Esophagus squamous epithelium (tissue), 5 donors: ENCODE results near the gene ABHD5. TPM values are rescaled to one million over a fixed set of nuclear protein-coding genes. Genes with fewer than 3 reads are reported as not detected.

Experiments used
- DNase-seq: peaks from one replicate; lab custom pipeline; 2025; lab: John Stamatoyannopoulos, UW
- H3K27ac ChIP-seq, 4 donors: fragments of 200-600 bp; sonication (generic); one replicate each; pipeline ENCODE4 v1.5.1; 2016 to 2019; ENCODE audit warnings: mild to moderate bottlenecking in 1 of 4
- H3K27me3 ChIP-seq, 4 donors: fragments of 200-600 bp; sonication (generic); 1 replicate in 3 of 4; 2 replicates in 1 of 4; pipeline versions ENCODE4 v1.5.1 to v1.6.0; 2017 to 2021; ENCODE audit warnings: antibody characterized with exemption in 1 of 4
- H3K36me3 ChIP-seq, 3 donors: fragments of 200-600 bp; sonication (generic); one replicate each; pipeline ENCODE4 v1.5.1; 2016 to 2019
- H3K4me1 ChIP-seq, 3 donors: fragments of 200-600 bp; sonication (generic); one replicate each; pipeline ENCODE4 v1.5.1; 2017 to 2019
- H3K4me3 ChIP-seq, 4 donors: fragments of 200-600 bp; sonication (generic); 1 replicate in 3 of 4; 2 replicates in 1 of 4; pipeline ENCODE4 v1.5.1; 2016 to 2019; ENCODE audit warnings: mild to moderate bottlenecking in 2 of 4, moderate library complexity in 1 of 4
- H3K9me3 ChIP-seq, 3 donors: fragments of 200-600 bp; sonication (generic); one replicate each; pipeline ENCODE4 v1.5.1; 2016 to 2019
- POLR2A ChIP-seq, 4 donors: fragments of 450-650 bp; IDR thresholded peaks; one replicate each; pipeline ENCODE4 v1.6.1; 2017; ENCODE audit warnings: antibody characterized with exemption in 4 of 4, mild to moderate bottlenecking in 4 of 4, moderate library complexity in 3 of 4
- WGBS, 2 donors: methylation state at CpG; one replicate each; pipeline ENCODE4 v1.1.5; 2018; 5-methylcytosine and 5-hydroxymethylcytosine counted together
- intact Hi-C: fragments of 100-400 bp; cut with DNase I; formaldehyde crosslinking; loops from one replicate; pipeline ENCODE4 v1.15.0; 2022
- total RNA-seq, 4 donors: library from RNA; depleted of rRNA; stranded (reverse); fragments of >200 nt; gene quantifications; one replicate each; pipeline ENCODE4 v1.1.0, GENCODE V29; 2016
- TF ChIP-seq, protein P1 (sequence below), 6 experiments: fragments of 450-650 bp in 4 of 6; fragments of 200-600 bp in 2 of 6; sonication (generic) in 2 of 6; IDR thresholded peaks; one replicate each; pipeline ENCODE4 v1.5.1; 2016 to 2019; ENCODE audit warnings: antibody characterized with exemption in 6 of 6, mild to moderate bottlenecking in 4 of 6, moderate library complexity in 4 of 6
- donor health status: DM: yes; HTN: yes; CAD: no.

The ABHD5 gene
- total RNA-seq, 4 donors from 2014 or later = 28.3 to 38.1 (median 36.0) TPM

DNA sequence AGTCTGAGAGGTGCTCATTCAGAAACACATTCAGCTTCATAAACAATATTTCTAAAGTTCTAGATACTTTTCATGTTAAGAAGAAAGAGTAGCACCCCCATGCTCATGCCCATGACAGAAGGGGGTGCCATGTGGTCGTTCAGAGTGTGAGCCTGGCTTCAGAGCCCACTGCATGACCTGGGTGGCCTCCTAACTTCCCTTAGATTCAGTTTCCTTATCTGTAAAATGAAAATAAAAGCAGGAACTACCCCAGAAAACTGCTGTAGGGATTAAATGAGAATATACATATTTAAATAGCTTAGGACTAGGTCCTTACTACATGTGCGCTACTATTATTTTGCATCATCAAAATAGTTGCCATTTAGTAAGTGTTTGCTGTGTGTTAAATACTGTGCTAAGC is 69.2 kb downstream of the ABHD5 start:
- 55 to 58% methylated on average over 2 of the region's 2 CpGs for WGBS, 2 donors
- H3K27ac ChIP-seq = no peak overlapping the region
- no peaks in the 10 kb centered on the region for H3K36me3 ChIP-seq
- no peak for DNase-seq
- H3K27me3 ChIP-seq = peaks cover 0 to 8% (median 0%) of the 10 kb centered on the region in 4 donors
- TF ChIP-seq POLR2A (IDR thresholded peaks at IDR 0.05) = no peak
- TF ChIP-seq, protein P1, sequence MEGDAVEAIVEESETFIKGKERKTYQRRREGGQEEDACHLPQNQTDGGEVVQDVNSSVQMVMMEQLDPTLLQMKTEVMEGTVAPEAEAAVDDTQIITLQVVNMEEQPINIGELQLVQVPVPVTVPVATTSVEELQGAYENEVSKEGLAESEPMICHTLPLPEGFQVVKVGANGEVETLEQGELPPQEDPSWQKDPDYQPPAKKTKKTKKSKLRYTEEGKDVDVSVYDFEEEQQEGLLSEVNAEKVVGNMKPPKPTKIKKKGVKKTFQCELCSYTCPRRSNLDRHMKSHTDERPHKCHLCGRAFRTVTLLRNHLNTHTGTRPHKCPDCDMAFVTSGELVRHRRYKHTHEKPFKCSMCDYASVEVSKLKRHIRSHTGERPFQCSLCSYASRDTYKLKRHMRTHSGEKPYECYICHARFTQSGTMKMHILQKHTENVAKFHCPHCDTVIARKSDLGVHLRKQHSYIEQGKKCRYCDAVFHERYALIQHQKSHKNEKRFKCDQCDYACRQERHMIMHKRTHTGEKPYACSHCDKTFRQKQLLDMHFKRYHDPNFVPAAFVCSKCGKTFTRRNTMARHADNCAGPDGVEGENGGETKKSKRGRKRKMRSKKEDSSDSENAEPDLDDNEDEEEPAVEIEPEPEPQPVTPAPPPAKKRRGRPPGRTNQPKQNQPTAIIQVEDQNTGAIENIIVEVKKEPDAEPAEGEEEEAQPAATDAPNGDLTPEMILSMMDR (IDR thresholded peaks at IDR 0.05) = no peak
- H3K4me3 ChIP-seq = no peak overlapping the region
- H3K4me1 ChIP-seq = peaks cover 0 to 15% (median 6%) of the 10 kb centered on the region in 3 donors
- H3K9me3 ChIP-seq = no peaks in the 10 kb centered on the region
- intact Hi-C loops = no loop called here

DNA sequence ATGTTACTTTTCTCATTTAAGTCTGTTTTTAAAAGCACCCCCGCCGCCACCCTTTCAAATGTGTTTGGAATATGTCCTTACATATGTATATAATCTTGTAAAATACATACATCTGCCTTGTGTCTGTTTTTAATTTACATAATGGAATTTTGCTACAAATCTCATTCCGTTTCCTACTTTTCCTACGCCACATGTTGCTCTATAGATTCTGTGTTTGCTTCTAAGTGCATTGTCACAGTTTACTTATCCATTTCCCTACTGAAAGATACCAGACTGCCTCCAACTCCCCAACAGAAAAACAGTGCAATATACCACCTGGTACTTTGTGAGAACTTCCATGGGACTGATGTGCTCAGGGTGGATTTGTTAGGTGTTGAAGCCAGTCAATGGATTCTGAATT is 70.2 kb downstream of the ABHD5 start:
- no peaks in the 10 kb centered on the region for H3K36me3 ChIP-seq
- 88 to 91% methylated on average over 4 of the region's 4 CpGs for WGBS, 2 donors
- intact Hi-C loops = no loop called here
- no peak for DNase-seq
- H3K27ac ChIP-seq = no peak overlapping the region
- TF ChIP-seq, protein P1 (IDR thresholded peaks at IDR 0.05) = no peak
- TF ChIP-seq POLR2A (IDR thresholded peaks at IDR 0.05) = no peak
- H3K9me3 ChIP-seq = no peaks in the 10 kb centered on the region
- peaks cover 0 to 16% (median 6%) of the 10 kb centered on the region in 3 donors for H3K4me1 ChIP-seq
- no peak overlapping the region for H3K4me3 ChIP-seq
- peaks cover 0 to 7% (median 0%) of the 10 kb centered on the region in 4 donors for H3K27me3 ChIP-seq

DNA sequence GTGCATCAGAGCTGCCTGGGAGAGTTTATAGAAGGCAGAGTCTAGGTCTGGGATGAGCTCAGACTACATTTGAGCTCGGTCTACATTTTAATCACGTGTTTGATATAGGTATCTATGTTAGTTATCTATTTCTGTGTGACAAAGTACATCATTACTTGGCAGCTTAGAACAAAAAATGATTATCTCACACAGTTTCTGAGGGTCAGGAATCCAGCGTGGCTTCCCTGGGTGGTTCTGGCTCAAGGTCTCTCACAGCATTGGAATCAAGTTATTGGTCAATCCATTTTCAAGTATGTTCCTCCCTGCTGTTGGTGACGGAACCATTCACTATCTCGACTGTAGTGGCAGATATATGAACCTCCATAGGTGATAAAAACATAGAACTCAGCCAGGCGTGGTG is 71.7 kb downstream of the ABHD5 start:
- no peak for DNase-seq
- TF ChIP-seq POLR2A (IDR thresholded peaks at IDR 0.05) = no peak
- TF ChIP-seq, protein P1 (IDR thresholded peaks at IDR 0.05) = no peak
- 83% methylated on average over 4 to 6 of the region's 6 CpGs for WGBS, 2 donors
- intact Hi-C loops = no loop called here
- no peak overlapping the region for H3K27ac ChIP-seq
- H3K4me1 ChIP-seq = peaks cover 0 to 24% (median 6%) of the 10 kb centered on the region in 3 donors
- H3K4me3 ChIP-seq = no peak overlapping the region
- H3K9me3 ChIP-seq = no peaks in the 10 kb centered on the region
- H3K36me3 ChIP-seq = no peaks in the 10 kb centered on the region
- H3K27me3 ChIP-seq = peaks cover 0 to 3% (median 0%) of the 10 kb centered on the region in 4 donors

DNA sequence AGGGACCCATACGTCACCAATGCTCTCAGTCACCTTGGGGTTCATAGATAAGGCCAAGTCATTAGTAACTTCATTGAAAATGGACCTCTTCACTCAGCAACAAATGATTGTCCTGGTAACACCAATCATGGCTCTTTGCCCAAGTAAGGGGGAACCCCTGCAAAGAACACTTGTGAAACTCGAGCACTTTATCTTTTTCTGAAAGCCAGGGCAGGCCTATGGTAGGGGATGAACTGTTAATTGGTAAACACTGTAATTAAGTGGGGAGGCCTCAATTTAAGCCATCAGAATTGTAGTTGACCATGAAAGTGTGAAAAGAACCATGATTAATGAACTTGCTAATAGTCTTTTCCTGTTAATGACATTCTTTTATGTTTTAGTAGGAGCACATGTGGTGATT is 73.3 kb downstream of the ABHD5 start:
- DNase-seq = no peak
- intact Hi-C loops = no loop called here
- Histone ChIP-seq H3K9me3 (no peaks in the 10 kb centered on the region), H3K36me3 (no peaks in the 10 kb centered on the region), H3K4me3 (no peak overlapping the region), H3K27me3 (peaks cover 0 to 3% (median 0%) of the 10 kb centered on the region in 4 donors), H3K27ac (no peak overlapping the region), H3K4me1 (peaks cover 3 to 34% (median 16%) of the 10 kb centered on the region in 3 donors)
- WGBS, 2 donors = 83 to 95% methylated on average over 2 of the region's 2 CpGs
- TF ChIP-seq POLR2A (IDR thresholded peaks at IDR 0.05) = no peak
- TF ChIP-seq, protein P1 (IDR thresholded peaks at IDR 0.05) = no peak

DNA sequence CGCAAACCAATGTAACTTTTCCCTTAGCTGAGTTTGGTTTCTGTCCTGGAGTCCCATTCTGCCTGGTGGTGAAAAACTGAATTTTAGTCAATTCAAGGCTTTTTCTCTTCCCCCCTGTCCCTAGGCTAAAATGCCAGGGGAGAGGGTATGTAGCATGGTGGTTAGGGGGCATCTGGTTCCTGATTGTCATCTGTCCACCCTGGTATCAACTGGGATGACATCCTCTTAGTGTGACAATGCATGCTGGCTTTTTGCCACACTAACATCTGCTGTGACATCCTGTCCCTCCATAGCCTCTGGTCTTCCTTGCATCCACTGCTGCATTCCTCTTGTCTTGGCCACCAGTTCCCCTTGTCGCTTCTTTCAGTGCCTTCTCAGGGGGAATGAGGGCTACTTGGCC is 73.7 kb downstream of the ABHD5 start:
- intact Hi-C loops = no loop called here
- H3K4me3 ChIP-seq = no peak overlapping the region
- WGBS, 2 donors = 100% methylated on average over 2 of the region's 2 CpGs

More for the DNA sequence above, 73.7 kb downstream of the ABHD5 start:
- peaks cover 5 to 34% (median 16%) of the 10 kb centered on the region in 3 donors for H3K4me1 ChIP-seq
- H3K36me3 ChIP-seq = no peaks in the 10 kb centered on the region
- no peaks in the 10 kb centered on the region for H3K9me3 ChIP-seq
- no peak for DNase-seq
- H3K27me3 ChIP-seq = peaks cover 0 to 3% (median 0%) of the 10 kb centered on the region in 4 donors
- TF ChIP-seq POLR2A (IDR thresholded peaks at IDR 0.05) = no peak
- TF ChIP-seq, protein P1 (IDR thresholded peaks at IDR 0.05) = no peak
- no peak overlapping the region for H3K27ac ChIP-seq
